ENCODE measurements around the gene UGGT1. TPM values are rescaled to one million over a fixed set of nuclear protein-coding genes. Genes with fewer than 3 reads are reported as not detected.

Gene UGGT1, protein sequence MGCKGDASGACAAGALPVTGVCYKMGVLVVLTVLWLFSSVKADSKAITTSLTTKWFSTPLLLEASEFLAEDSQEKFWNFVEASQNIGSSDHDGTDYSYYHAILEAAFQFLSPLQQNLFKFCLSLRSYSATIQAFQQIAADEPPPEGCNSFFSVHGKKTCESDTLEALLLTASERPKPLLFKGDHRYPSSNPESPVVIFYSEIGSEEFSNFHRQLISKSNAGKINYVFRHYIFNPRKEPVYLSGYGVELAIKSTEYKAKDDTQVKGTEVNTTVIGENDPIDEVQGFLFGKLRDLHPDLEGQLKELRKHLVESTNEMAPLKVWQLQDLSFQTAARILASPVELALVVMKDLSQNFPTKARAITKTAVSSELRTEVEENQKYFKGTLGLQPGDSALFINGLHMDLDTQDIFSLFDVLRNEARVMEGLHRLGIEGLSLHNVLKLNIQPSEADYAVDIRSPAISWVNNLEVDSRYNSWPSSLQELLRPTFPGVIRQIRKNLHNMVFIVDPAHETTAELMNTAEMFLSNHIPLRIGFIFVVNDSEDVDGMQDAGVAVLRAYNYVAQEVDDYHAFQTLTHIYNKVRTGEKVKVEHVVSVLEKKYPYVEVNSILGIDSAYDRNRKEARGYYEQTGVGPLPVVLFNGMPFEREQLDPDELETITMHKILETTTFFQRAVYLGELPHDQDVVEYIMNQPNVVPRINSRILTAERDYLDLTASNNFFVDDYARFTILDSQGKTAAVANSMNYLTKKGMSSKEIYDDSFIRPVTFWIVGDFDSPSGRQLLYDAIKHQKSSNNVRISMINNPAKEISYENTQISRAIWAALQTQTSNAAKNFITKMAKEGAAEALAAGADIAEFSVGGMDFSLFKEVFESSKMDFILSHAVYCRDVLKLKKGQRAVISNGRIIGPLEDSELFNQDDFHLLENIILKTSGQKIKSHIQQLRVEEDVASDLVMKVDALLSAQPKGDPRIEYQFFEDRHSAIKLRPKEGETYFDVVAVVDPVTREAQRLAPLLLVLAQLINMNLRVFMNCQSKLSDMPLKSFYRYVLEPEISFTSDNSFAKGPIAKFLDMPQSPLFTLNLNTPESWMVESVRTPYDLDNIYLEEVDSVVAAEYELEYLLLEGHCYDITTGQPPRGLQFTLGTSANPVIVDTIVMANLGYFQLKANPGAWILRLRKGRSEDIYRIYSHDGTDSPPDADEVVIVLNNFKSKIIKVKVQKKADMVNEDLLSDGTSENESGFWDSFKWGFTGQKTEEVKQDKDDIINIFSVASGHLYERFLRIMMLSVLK (N-terminal part only)
- 21.8 TPM for total RNA-seq
- long read RNA-seq, full-length matches to known transcripts = 2 of 6 reads
- long read RNA-seq, partial matches to known transcripts = 2 of 6 reads
- long read RNA-seq, other reads (novel, unspliced or antisense) = 2 of 6 reads

DNA sequence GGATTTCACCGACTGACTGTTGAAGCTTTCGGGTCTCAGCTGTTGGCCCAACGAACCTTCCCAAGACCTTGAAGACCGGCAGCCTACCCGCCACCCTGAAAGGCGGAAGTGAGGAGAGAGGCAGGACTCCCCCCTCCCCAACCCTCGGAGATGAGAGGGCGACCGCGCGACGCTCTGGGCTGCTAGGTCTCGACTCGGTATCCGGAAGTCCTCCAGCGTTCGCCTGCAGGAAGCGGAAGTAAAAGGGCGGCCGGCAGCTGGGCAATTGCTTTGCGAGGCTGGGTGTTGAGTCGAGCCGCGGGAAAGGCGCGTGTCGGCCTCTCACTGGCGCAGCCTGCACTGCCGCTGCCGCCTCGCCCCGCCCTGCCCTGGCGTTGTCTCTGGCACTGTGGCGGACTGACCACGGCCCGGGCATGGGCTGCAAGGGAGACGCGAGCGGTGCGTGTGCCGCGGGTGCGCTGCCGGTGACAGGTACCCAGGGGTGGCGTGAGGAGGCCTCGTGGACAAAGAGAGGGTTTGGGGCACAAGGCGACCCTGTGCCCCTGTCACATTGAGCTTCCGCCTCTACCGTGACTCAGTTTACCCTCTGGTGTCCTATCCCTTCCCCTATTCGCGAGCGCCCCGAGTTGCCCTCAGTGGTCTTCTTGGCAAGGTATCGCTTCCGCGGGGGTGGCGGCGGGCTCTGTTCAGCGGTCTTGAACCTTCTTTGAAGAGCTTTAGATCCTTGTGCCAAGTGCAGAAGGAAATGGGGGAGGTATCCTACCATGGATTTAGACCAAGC, at the start of gene UGGT1:
UGGT1 (plus strand) TSS at position 256 of the 781 bp plus-strand sequence; CDS start at position 414, 158 bp downstream.
- intact Hi-C loops (cut with DNase I) = no loop called here

DNA sequence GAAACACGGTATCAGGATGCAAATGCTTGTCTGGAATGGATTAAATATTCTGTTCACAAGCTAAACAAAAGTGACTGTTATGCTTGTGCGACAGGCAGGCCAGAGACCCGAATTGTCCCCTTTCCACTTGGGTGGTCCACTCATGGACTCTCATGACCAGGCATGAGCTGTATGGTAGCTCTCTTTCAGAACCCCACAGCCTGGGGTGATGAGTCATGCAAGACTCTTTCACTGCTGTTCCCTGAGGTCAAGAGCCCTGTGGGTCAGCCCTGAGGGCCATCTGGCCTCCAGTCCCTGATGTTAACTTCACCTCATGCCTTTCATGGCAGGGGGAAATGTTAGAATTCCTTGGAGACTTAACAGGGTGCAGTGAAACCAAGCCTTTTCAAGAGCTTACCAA, 49.4 kb upstream of the UGGT1 start:
- DNase-seq (no peak), ATAC-seq (ENCODE audit: poor library complexity) (no peak)
- intact Hi-C loops (cut with DNase I) = no loop called here

More for the DNA sequence above, at the start of gene UGGT1:
- DNase-seq (peak; percentile 96), ATAC-seq (ENCODE audit: poor library complexity) (peak; percentile 99)

DNA sequence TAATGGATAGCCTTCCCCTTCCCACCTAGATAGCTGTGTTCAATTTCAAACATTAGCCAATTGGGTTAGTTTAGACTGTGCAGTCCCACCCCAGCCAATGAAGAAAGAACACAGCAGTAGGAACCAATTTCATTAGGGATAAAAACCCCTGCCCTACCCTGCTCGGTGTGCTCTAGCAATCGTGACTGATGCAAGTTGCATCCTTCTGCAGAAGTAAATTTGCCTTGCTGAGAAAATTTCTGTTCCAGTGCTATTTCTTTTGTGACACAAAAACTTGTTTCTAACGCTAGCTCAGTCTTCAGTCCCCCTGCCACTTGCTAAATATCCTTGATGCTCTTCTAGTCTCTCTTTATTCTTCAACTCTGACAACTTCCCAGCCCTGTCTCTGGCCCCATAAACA, 48.0 kb upstream of the UGGT1 start:
- ATAC-seq (ENCODE audit: poor library complexity) = no peak
- intact Hi-C loops (cut with DNase I) = no loop called here

DNA sequence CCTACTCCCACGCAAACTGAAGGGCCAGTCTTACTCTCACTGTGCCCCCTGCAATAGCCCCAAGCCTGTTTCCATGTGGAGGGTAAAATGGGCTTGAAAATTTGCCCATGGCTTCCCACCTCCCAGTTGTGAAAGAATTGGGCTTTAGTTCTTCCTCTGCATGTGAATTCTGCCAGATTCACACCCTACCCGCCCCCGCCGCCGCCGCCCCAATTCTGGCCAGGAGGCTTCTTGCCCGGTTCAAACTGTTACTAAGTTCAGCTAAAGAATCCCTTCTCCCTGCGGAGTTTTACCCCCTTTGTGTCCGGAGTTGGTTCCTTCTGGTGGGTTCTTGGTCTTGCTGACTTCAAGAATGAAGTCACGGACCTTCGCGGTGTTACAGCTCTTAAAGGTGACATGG, 37.7 kb upstream of the UGGT1 start:
- ATAC-seq (ENCODE audit: poor library complexity) (no peak), DNase-seq (no peak)
- intact Hi-C loops (cut with DNase I) = no loop called here

More for the DNA sequence above, 48.0 kb upstream of the UGGT1 start:
- no peak for DNase-seq

DNA sequence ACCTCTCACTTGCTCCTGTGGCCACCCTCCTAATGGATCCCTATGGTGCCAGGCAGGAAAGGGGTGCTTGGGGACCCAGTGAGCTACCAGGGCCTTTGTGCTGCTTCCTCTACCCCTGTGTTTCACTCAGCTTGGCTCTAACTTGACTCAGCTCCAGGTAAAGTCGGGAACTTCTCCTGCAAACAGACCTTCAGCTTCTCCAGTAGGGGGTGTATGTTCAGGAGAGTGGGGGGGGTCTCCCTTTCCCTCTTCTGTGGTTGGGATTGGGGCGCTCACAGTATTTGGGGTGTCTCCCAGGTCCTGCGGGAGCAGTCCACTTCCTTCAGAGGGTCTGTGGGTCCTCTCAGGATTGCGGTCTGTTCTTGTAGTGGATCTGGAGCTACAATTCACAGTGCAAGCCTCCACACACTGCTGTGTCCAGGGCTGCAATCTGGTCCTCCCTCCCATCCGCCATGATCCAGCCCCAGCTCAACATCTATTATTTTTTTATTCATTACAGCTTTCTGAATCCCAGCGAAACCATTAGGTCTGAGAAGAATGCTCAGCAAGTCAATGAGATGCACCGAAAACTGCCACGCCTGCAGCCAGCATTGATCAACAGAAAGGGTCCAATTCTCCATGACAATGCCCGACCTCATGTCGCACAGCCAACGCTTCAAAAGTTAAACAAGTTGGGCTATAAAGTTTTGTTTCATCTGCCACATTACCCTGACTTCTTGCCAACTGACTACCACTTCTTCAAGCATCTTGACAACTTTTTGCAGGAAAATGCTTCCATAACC, 36.7 kb upstream of the UGGT1 start:
- ATAC-seq (ENCODE audit: poor library complexity) = no peak
- intact Hi-C loops (cut with DNase I) = no loop called here
- DNase-seq = no peak

DNA sequence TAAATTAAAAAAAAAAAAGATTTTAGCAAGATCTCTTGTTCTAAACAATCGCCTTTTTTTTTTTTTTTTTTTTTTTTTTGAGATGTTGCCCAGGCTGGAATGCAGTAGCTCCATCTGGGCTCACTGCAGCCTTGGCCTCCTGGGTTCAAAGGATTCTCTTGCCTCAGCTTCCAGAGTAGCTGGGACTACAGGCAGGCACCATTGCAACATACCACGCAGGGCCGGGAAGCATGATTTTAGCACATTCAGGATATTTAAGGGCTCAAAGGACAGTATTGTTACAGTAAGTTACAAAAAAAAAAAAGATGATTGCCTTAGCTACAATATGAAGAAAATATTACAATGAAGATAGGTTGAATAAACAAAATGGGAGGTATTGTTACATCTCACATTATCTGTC, 33.7 kb upstream of the UGGT1 start:
- DNase-seq (no peak), ATAC-seq (ENCODE audit: poor library complexity) (no peak)
- intact Hi-C loops (cut with DNase I) = no loop called here

DNA sequence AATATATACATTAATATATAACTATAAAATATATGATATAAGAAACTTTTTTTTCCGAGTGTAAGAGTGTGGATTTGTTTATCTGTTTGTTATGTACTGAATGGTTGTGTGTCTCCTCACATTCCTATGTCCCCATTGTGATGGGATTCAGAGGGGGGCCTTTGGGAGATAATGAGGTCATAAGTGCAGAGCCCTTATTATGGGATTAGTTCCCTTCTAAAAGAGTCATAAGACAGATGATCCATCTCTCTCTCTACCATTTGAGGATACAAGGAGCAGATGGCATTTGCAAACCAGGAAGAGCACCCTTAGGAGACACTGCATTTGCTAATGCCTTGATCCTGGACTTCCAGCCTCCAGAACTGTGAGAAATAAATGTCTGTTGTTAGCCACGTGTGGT, 32.9 kb upstream of the UGGT1 start:
- no peak for DNase-seq
- intact Hi-C loops (cut with DNase I) = no loop called here
- no peak for ATAC-seq (ENCODE audit: poor library complexity)

DNA sequence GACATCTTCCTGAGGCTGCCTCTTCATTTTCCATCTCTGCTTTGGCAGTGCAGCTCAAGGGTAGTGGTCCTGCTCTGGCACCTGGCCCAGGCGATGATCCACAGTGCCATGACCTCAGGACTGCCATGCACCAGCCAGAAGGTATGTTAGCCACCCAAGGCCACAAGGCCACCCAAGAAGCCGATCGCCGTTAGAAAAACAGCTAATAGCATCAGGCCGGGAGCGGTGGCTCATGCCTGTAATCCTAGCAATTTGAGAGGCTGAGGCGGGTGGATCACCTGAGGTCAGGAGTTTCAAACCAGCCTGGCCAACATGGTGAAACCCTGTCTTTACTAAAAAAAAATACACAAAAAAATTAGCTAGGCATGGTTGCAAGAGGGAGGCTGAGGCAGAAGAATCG, 28.4 kb upstream of the UGGT1 start:
- DNase-seq (no peak), ATAC-seq (ENCODE audit: poor library complexity) (no peak)
- intact Hi-C loops (cut with DNase I) = no loop called here

DNA sequence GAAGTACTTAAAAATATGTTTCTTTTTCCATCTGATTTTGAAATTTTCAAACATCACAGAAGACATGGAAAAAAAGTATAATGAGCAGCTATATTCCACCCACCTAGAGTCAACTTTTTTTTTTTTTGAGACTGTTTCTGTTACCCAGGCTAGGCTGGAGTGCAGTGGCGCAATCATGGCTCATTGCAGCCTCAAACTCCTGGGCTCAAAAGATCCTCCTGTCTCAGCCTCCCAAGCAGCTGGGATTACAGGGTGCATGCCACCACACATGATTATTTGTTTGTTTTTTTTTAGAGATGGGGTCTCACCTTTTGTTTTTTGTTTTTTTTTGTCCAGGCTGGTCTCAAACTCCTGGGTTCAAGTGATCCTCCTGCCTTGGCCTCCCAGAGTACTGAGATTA, 26.6 kb upstream of the UGGT1 start:
- DNase-seq = no peak
- ATAC-seq (ENCODE audit: poor library complexity) = no peak
- intact Hi-C loops (cut with DNase I) = no loop called here

DNA sequence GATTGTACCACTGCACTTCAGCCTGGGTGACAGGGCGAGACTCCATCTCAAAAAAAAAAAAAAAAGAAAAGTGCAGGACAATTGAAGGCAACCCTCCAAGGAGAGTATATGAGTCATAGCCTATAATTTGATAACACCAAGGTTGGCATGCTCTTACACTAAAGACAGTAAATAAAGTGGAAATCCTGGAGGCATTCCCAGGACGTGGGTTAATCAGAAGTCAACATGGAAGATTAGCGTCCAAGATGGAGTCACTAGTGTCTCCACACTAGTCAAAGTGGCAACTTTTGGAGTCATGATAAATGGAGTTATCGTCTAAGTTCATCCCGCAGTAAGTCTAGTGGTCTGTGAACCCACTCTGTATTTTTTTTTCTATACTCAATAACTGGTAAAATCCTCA, 21.2 kb upstream of the UGGT1 start:
- DNase-seq = no peak
- no peak for ATAC-seq (ENCODE audit: poor library complexity)
- intact Hi-C loops (cut with DNase I) = no loop called here

DNA sequence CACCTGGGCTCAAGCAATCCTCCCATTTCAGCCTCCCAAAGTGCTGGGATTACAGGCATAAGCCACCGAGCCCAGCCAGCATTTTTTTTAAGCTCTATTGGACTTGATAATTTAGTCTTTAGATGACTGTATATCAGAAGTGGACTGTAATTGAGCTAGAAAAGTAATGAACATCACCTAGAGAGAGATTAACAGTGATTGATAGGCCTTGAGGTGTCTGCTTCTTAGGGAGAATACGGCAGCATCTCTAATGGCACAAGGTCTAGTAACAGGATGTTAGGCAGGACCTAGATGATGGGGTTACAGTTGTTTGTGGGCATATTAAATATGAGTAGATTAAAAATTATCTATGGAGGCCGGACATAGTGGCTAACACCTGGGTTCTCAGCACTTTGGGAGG, 17.7 kb upstream of the UGGT1 start:
- ATAC-seq (ENCODE audit: poor library complexity) = no peak
- intact Hi-C loops (cut with DNase I) = no loop called here
- DNase-seq = no peak

DNA sequence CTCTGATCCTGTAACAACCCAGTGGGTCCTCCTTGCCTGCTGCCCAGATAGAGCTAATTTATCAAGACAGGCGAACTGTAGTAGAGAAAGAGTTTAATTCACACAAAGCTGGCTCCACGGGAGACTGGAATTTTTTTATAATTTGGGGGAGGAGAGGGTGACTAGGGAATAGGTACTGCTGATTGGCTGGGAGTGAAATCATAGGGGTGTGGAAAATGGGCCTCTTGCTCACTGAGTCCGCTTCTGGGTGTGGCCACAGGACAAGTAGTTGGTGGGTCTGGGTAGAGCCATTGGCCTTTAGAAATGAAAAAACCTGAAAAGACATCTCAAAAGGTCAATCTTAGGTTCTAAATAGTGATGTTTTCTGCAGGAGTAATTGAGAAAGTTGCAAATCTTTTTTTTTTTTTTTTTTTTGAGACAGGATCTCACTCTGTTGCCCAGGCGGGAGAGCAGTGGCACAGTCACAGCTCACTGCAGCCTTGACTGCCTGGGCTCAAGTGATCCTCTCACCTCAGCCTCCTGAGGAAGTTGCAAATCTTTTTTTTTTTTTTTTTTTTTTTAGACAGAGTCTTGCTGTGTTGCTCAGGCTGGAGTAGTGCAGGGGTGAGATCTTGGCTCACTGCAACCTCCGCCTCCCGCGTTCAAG, 14.4 kb upstream of the UGGT1 start:
- intact Hi-C loops (cut with DNase I) = no loop called here
- DNase-seq = no peak
- ATAC-seq (ENCODE audit: poor library complexity) = no peak

DNA sequence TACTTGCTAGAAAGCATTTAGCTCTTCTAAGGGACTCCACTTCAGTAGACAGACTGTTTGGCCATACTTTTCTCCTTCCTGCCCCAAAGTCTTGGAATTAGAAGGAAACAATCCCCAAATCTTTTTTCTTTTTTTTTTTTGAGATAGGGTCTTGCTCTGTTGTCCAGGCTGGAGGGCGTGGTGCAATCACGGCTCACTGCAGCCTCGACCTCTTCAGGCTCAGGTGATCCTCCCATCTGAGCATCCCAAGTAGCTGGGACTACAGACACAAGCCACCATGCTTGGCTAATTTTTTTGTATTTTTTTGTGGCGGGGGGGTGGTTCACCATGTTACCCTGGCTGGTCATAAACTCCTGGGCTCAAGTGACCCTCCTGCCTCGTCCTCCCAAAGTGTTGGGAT, 6.2 kb upstream of the UGGT1 start:
- intact Hi-C loops (cut with DNase I) = no loop called here
- ATAC-seq (ENCODE audit: poor library complexity) (no peak), DNase-seq (no peak)

DNA sequence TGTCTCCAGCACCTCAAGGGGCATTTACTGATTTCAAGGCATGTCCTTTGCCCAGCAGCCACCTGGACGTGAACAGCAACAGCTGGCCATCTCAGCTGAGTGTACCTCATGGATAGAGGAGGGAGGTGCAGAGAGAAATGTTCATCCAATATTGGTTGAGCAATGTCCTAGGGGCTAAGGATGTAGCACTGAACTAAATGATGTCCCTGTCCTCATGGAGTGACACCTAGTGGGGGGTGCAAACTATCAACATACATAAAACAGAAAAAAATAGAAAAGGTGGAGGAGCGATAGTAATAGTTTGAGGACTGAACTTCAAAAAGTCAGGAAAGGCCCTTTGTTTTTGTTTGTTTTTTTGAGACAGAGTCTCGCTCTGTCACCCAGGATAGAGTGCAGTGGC, 4.8 kb upstream of the UGGT1 start:
- DNase-seq (no peak), ATAC-seq (ENCODE audit: poor library complexity) (no peak)
- intact Hi-C loops (cut with DNase I) = no loop called here

DNA sequence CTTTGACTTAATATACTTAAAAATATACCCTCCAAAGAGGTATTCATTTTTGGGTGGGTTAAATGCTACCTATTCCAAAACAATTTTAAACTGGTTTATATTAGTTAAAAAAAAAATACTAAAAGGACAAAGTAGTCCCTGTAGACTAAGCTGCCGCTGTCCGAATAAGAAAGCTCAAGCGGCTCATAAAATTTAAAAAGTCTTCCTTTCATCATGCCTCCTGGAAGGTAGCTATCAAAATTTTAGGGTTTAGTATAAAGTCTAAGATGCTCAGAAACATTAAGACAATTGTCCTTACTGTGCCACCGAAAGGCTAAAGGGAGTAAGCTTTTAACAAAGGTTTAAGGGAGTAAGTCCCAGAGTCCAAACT, 440 bp upstream of the UGGT1 start:
- ATAC-seq (ENCODE audit: poor library complexity) (no peak), DNase-seq (no peak)
- intact Hi-C loops (cut with DNase I) = no loop called here

DNA sequence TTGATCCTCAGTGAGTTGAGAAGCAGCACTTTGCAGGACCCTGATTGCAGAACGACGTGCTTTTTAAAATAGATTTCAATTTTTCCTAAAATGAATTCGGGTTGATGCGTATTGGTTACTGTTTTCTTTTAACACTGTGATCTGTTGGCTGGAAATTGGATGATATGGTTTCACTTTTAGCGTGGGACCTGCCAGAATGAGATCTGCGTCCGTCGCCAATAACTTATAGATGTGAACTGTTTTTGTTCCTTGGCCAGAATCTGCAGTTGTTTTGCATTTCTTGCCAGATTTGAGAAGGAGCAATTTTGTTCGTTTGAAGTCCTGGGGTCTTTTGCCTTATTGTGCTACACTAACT, 703 bp downstream of the UGGT1 start:
- no peak for ATAC-seq (ENCODE audit: poor library complexity)
- no peak for DNase-seq
- intact Hi-C loops (cut with DNase I) = no loop called here

DNA sequence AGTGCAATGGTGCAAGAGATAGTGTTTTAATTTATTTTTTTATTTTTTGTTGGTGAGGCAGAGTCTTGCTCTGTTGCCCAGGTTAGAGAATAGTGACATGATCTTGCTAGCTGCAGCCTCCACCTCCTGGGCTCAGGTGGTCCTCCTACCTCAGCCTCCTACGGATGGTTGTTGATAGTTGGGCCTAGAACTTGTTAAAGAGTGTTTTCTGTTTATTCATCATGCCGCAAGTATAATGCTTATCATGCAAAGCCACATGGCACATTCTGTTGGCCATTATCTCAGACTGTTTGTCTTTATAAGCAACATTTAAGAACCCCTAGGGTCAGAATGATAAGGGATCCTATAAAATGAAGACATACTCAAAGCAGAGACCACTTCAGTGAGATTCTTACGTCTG, 1.7 kb downstream of the UGGT1 start:
- ATAC-seq (ENCODE audit: poor library complexity) (no peak), DNase-seq (no peak)
- intact Hi-C loops (cut with DNase I) = no loop called here

Measured in Right ventricle myocardium superior (tissue), 1 donor.